CD14-positive monocyte (primary cell): ENCODE measurements around the gene HLA-G. TPM values are rescaled to one million over a fixed set of nuclear protein-coding genes. Genes with fewer than 3 reads are reported as not detected.

Experiments used
- DNase-seq, 3 donors: peaks; one replicate each; pipeline ENCODE4 v3.0.0-alpha.2; 2011 to 2022
- H2AFZ ChIP-seq: 2 replicates; pipeline ENCODE4 v1.6.0; 2012; ENCODE audit warnings: mild to moderate bottlenecking, low read depth, low read length, inconsistent platforms; ENCODE audit not compliant: insufficient read depth, poor library complexity, severe bottlenecking
- H3K27ac ChIP-seq, 2 donors: 1 replicate in 1 of 2; 2 replicates in 1 of 2; pipeline ENCODE4 v1.5.1; 2012 to 2013; ENCODE audit warnings: low read length in 2 of 2, control low read depth in 1 of 2, inconsistent platforms in 1 of 2, low read depth in 1 of 2, mild to moderate bottlenecking in 1 of 2
- H3K27me3 ChIP-seq, 2 donors: one replicate each; pipeline versions ENCODE4 v1.6.0 to v1.6.1; 2011 to 2013; ENCODE audit warnings: low read length in 2 of 2; ENCODE audit not compliant: control insufficient read depth in 2 of 2, insufficient read depth in 2 of 2
- H3K36me3 ChIP-seq, 2 donors: replicated peaks in 1 of 2; 1 replicate in 1 of 2; 2 replicates in 1 of 2; pipeline versions ENCODE4 v1.5.1 to v1.6.1; 2012 to 2013; ENCODE audit warnings: low read length in 2 of 2, control low read depth in 1 of 2, inconsistent platforms in 1 of 2, mild to moderate bottlenecking in 1 of 2; ENCODE audit not compliant: insufficient read depth in 2 of 2, control insufficient read depth in 1 of 2
- H3K4me1 ChIP-seq, 2 donors: 1 replicate in 1 of 2; 2 replicates in 1 of 2; pipeline versions ENCODE4 v1.5.1 to v1.6.1; 2012 to 2013; ENCODE audit warnings: low read length in 2 of 2, control low read depth in 1 of 2, inconsistent platforms in 1 of 2, mild to moderate bottlenecking in 1 of 2, moderate library complexity in 1 of 2; ENCODE audit not compliant: insufficient read depth in 2 of 2, control insufficient read depth in 1 of 2
- H3K4me2 ChIP-seq: replicated peaks from 2 replicates; pipeline ENCODE3; 2012; ENCODE audit warnings: low read length, moderate library complexity, mild to moderate bottlenecking; ENCODE audit not compliant: poor library complexity, severe bottlenecking; ENCODE audit errors: extremely low read depth
- H3K4me3 ChIP-seq, 3 experiments: fragments of 200-600 bp in 1 of 3; sonication (generic) in 1 of 3; replicated peaks in 1 of 3; 1 replicate in 2 of 3; 2 replicates in 1 of 3; pipeline ENCODE4 v1.5.1; 2011 to 2013; ENCODE audit warnings: low read length in 3 of 3, mild to moderate bottlenecking in 3 of 3, control low read depth in 2 of 3, low read depth in 2 of 3, inconsistent platforms in 1 of 3, moderate library complexity in 1 of 3
- H3K79me2 ChIP-seq: 2 replicates; pipeline ENCODE4 v1.6.0; 2012; ENCODE audit warnings: mild to moderate bottlenecking, control low read depth, inconsistent platforms, low read length, moderate library complexity; ENCODE audit not compliant: insufficient read depth
- H3K9ac ChIP-seq: 2 replicates; pipeline ENCODE4 v1.6.0; 2017; ENCODE audit warnings: low read length, mild to moderate bottlenecking; ENCODE audit not compliant: insufficient read depth, poor library complexity, severe bottlenecking
- H3K9me3 ChIP-seq, 2 donors: replicated peaks in 1 of 2; 1 replicate in 1 of 2; 2 replicates in 1 of 2; pipeline versions ENCODE4 v1.5.1 to v1.6.1; 2012 to 2013; ENCODE audit warnings: low read length in 2 of 2, control low read depth in 1 of 2; ENCODE audit not compliant: control insufficient read depth in 1 of 2, insufficient read depth in 1 of 2
- H4K20me1 ChIP-seq: 2 replicates; pipeline ENCODE4 v1.6.0; 2012; ENCODE audit warnings: mild to moderate bottlenecking, low read length, control low read depth, moderate library complexity; ENCODE audit not compliant: insufficient read depth
- H3K27ac Mint-ChIP-seq, 7 donors: one replicate each; pipeline ENCODE4 v1.8.0; 2020; ENCODE audit warnings: mild to moderate bottlenecking in 7 of 7, mixed read lengths in 7 of 7, moderate library complexity in 6 of 7, inconsistent platforms in 2 of 7
- H3K27me3 Mint-ChIP-seq, 3 donors: one replicate each; pipeline ENCODE4 v1.8.0; 2021 to 2022; ENCODE audit warnings: low read depth in 3 of 3, mild to moderate bottlenecking in 3 of 3, mixed read lengths in 3 of 3, moderate library complexity in 3 of 3, inconsistent platforms in 1 of 3
- H3K36me3 Mint-ChIP-seq, 2 donors: one replicate each; pipeline ENCODE4 v1.8.0; 2020; ENCODE audit warnings: mixed read lengths in 2 of 2, inconsistent platforms in 1 of 2, mild to moderate bottlenecking in 1 of 2
- H3K4me1 Mint-ChIP-seq: one replicate; pipeline ENCODE4 v1.8.0; 2020; ENCODE audit warnings: mild to moderate bottlenecking, mixed read lengths
- H3K4me3 Mint-ChIP-seq, 2 donors: one replicate each; pipeline ENCODE4 v1.8.0; 2020; ENCODE audit warnings: mild to moderate bottlenecking in 2 of 2, mixed read lengths in 2 of 2, moderate library complexity in 1 of 2
- H3K9me3 Mint-ChIP-seq, 7 donors: one replicate each; pipeline ENCODE4 v1.8.0; 2020 to 2022; ENCODE audit warnings: mixed read lengths in 7 of 7, mild to moderate bottlenecking in 6 of 7, moderate library complexity in 6 of 7, inconsistent platforms in 2 of 7
- CTCF ChIP-seq: fragments of 200-600 bp; IDR thresholded peaks from one replicate; pipeline ENCODE4 v1.8.0; 2022; ENCODE audit warnings: antibody characterized with exemption, mild to moderate bottlenecking
- WGBS: methylation state at CpG from one replicate; pipeline ENCODE4 v1.1.5; 2013; ENCODE audit warnings: missing lambda C conversion rate; ENCODE audit not compliant: insufficient coverage; 5-methylcytosine and 5-hydroxymethylcytosine counted together
- intact Hi-C, 2 donors: fragments of 100-400 bp; cut with micrococcal nuclease; formaldehyde crosslinking; loops; one replicate each; pipeline versions ENCODE4 v1.15.0 to v1.15.1; 2023
- polyA plus RNA-seq, 3 donors: library from polyadenylated mRNA; depleted of rRNA in 1 of 3; unstranded in 2 of 3; stranded (reverse) in 1 of 3; fragments of 300-500 nt in 2 of 3; fragments of >200 nt in 1 of 3; fragmentation: Illumina TruSeq in 2 of 3; gene quantifications; 1 replicate in 2 of 3; 2 replicates in 1 of 3; pipeline ENCODE4 v1.2.3, GENCODE V29; 2012 to 2021

Gene HLA-G
- polyA plus RNA-seq, 3 donors = 0.12 to 2.3 (median 0.89) TPM

GRCh38 chr6:29828471-29828797 lies 809 bp downstream of the HLA-G start:
- Histone ChIP-seq H4K20me1 (no peaks in the 10 kb centered on the region), H3K36me3 (no peaks in the 10 kb centered on the region), H3K4me3 (peak overlapping the region; percentile 18 to 43 (median 21)), H3K9me3 (peaks cover 0 to 5% of the 10 kb centered on the region in 2 donors), H3K27ac (no peak overlapping the region), H3K4me2 (peak overlapping the region; percentile 46), H2AFZ (peak overlapping the region; percentile 35), H3K27me3 (peaks cover 41 to 88% of the 10 kb centered on the region in 2 donors), H3K4me1 (peaks cover 7 to 9% of the 10 kb centered on the region in 2 donors), H3K79me2 (no peaks in the 10 kb centered on the region), H3K9ac (no peak overlapping the region)
- Mint-ChIP-seq H3K9me3 (peaks cover 0 to 10% (median 3%) of the 10 kb centered on the region in 7 donors), H3K36me3 (peaks cover 0 to 3% of the 10 kb centered on the region in 2 donors), H3K4me1 (peaks cover 10% of the 10 kb centered on the region), H3K4me3 (peak overlapping the region in 1 of 2 donors; percentile 80), H3K27me3 (peaks cover 79 to 94% (median 83%) of the 10 kb centered on the region in 3 donors), H3K27ac (no peak overlapping the region)
- intact Hi-C loops = no loop called here
- TF ChIP-seq CTCF = no peak
- 13% methylated on average over 26 of the region's 26 CpGs for WGBS
- DNase-seq = no peak

GRCh38 chr6:29829766-29830165 lies 2.1 kb downstream of the HLA-G start:
- no CpG with 5 or more reads among the region's 3 CpGs for WGBS
- H3K27me3 Mint-ChIP-seq = peaks cover 74 to 89% (median 79%) of the 10 kb centered on the region in 3 donors
- peaks cover 36 to 82% of the 10 kb centered on the region in 2 donors for H3K27me3 ChIP-seq

More at GRCh38 chr6:29829766-29830165, 2.1 kb downstream of the HLA-G start:
- H3K27ac Mint-ChIP-seq = no peak overlapping the region
- no peak for TF ChIP-seq CTCF
- intact Hi-C loops = loop anchor here in 1 of 2 donors (5.0 to 10.0 kb wide), 2 partner anchors 95 to 122 kb away; no protein-coding TSS in a partner anchor
- Histone ChIP-seq H2AFZ (no peak overlapping the region), H4K20me1 (no peaks in the 10 kb centered on the region), H3K4me2 (no peak overlapping the region), H3K9me3 (peaks cover 0 to 5% of the 10 kb centered on the region in 2 donors), H3K79me2 (no peaks in the 10 kb centered on the region), H3K9ac (no peak overlapping the region), H3K4me1 (peaks cover 7 to 9% of the 10 kb centered on the region in 2 donors), H3K36me3 (no peaks in the 10 kb centered on the region), H3K27ac (no peak overlapping the region), H3K4me3 (no peak overlapping the region)
- peaks cover 0 to 9% (median 2%) of the 10 kb centered on the region in 7 donors for H3K9me3 Mint-ChIP-seq
- H3K36me3 Mint-ChIP-seq = peaks cover 0 to 3% of the 10 kb centered on the region in 2 donors
- H3K4me1 Mint-ChIP-seq = peaks cover 10% of the 10 kb centered on the region
- DNase-seq = no peak
- no peak overlapping the region for H3K4me3 Mint-ChIP-seq
